SK-N-SH (cell line): ENCODE results near the gene AKT1S1. TPM values are rescaled to one million over a fixed set of nuclear protein-coding genes. Genes with fewer than 3 reads are reported as not detected.

ENCODE experiments used
- CTCF ChIA-PET: fragments of 300-600, 350-600 bp; formaldehyde crosslinking; extraction: SDS; loops from one replicate; lab custom pipeline; 2021; lab: Yijun Ruan, JAX
- POLR2A ChIA-PET: fragments of 350-600 bp; sonication (Branson Sonifier 250); formaldehyde crosslinking; extraction: SDS; loops from one replicate; lab custom pipeline; 2020; ENCODE audit warnings: antibody characterized with exemption, inconsistent platforms; lab: Yijun Ruan, JAX
- DNase-seq: peaks from one replicate; pipeline ENCODE4 v3.0.0; 2012
- H2AFZ ChIP-seq: fragments of 200-600 bp; sonication (generic); 2 replicates; pipeline ENCODE4 v1.8.1; 2016; ENCODE audit warnings: antibody characterized with exemption, mild to moderate bottlenecking, low read depth
- H3F3A ChIP-seq: fragments of 200-600 bp; sonication (generic); replicated peaks from 2 replicates; pipeline ENCODE3; 2016; ENCODE audit warnings: antibody characterized with exemption, mild to moderate bottlenecking; ENCODE audit not compliant: insufficient read depth
- H3K27ac ChIP-seq, 2 experiments: fragments of 200-500 bp in 1 of 2; fragments of 200-600 bp in 1 of 2; sonication (Bioruptor generic) in 1 of 2; sonication (generic), shearing (Covaris generic) in 1 of 2; 2 replicates each; pipeline versions ENCODE4 v1.5.1 to v1.6.1; 2014 to 2016; ENCODE audit warnings: low read depth in 2 of 2, inconsistent platforms in 1 of 2, low read length in 1 of 2, mild to moderate bottlenecking in 1 of 2, mixed read lengths in 1 of 2
- H3K27me3 ChIP-seq: fragments of 200-600 bp; sonication (generic), shearing (Covaris generic); 2 replicates; pipeline ENCODE4 v1.6.1; 2016; ENCODE audit warnings: mixed run types; ENCODE audit not compliant: insufficient read depth
- H3K36me3 ChIP-seq, 2 experiments: fragments of 200-500 bp in 1 of 2; fragments of 200-600 bp in 1 of 2; sonication (Bioruptor generic) in 1 of 2; sonication (generic) in 1 of 2; replicated peaks in 1 of 2; 2 replicates each; pipeline versions ENCODE3 to v1.5.1; 2014 to 2016; ENCODE audit warnings: low read length in 1 of 2, mild to moderate bottlenecking in 1 of 2; ENCODE audit not compliant: insufficient read depth in 2 of 2, control insufficient read depth in 1 of 2
- H3K4me1 ChIP-seq, 2 experiments: fragments of 200-500 bp in 1 of 2; fragments of 200-600 bp in 1 of 2; sonication (Bioruptor generic) in 1 of 2; sonication (generic), shearing (Covaris generic) in 1 of 2; 2 replicates each; pipeline versions ENCODE4 v1.5.1 to v1.6.1; 2014 to 2016; ENCODE audit warnings: low read depth in 1 of 2, low read length in 1 of 2, mixed run types in 1 of 2; ENCODE audit not compliant: insufficient read depth in 2 of 2, control insufficient read depth in 1 of 2
- H3K4me2 ChIP-seq: fragments of 200-600 bp; sonication (generic), shearing (Covaris generic); 2 replicates; pipeline ENCODE4 v1.6.1; 2017; ENCODE audit warnings: mixed run types
- H3K4me3 ChIP-seq, 2 experiments: fragments of 200-500 bp in 1 of 2; fragments of 200-600 bp in 1 of 2; sonication (Bioruptor generic) in 1 of 2; sonication (generic), shearing (Covaris generic) in 1 of 2; 2 replicates each; pipeline versions ENCODE4 v1.5.1 to v1.8.1; 2014 to 2016; ENCODE audit warnings: low read depth in 2 of 2, inconsistent platforms in 1 of 2, low read length in 1 of 2, mild to moderate bottlenecking in 1 of 2, mixed read lengths in 1 of 2, moderate library complexity in 1 of 2
- H3K79me2 ChIP-seq: fragments of 200-600 bp; sonication (generic); 2 replicates; pipeline ENCODE4 v1.8.1; 2017; ENCODE audit warnings: mild to moderate bottlenecking; ENCODE audit not compliant: insufficient read depth
- H3K9ac ChIP-seq: fragments of 200-600 bp; sonication (generic); 2 replicates; pipeline ENCODE4 v1.6.1; 2017; ENCODE audit warnings: mixed run types
- H3K9me2 ChIP-seq: fragments of 200-600 bp; sonication (generic); 2 replicates; pipeline ENCODE4 v1.6.1; 2017; ENCODE audit warnings: mixed run types
- H3K9me3 ChIP-seq: fragments of 200-600 bp; sonication (generic); 2 replicates; pipeline ENCODE4 v1.6.1; 2017; ENCODE audit warnings: mixed run types, mild to moderate bottlenecking, moderate library complexity
- H4K20me1 ChIP-seq: fragments of 200-600 bp; sonication (generic); 2 replicates; pipeline ENCODE4 v1.6.1; 2017; ENCODE audit warnings: mild to moderate bottlenecking, mixed run types; ENCODE audit not compliant: insufficient read depth
- CHD2 ChIP-seq: fragments of 150-350 bp; IDR thresholded peaks from 2 replicates; pipeline ENCODE4 v1.6.1; 2018; ENCODE audit warnings: low read length; ENCODE audit not compliant: partially characterized antibody
- EP300 ChIP-seq, 2 experiments: IDR thresholded peaks; 2 replicates each; pipeline versions ENCODE4 v1.4.0 to v1.6.1; 2012; ENCODE audit warnings: borderline replicate concordance in 1 of 2, low read depth in 1 of 2, low read length in 1 of 2
- FOSL2 ChIP-seq: IDR thresholded peaks from 2 replicates; pipeline ENCODE4 v1.4.0; 2012; ENCODE audit warnings: low read depth, mild to moderate bottlenecking, moderate library complexity, borderline replicate concordance
- FOXM1 ChIP-seq: IDR thresholded peaks from 2 replicates; pipeline ENCODE4 v1.4.0; 2012; ENCODE audit warnings: low read depth, mild to moderate bottlenecking
- GATA2 ChIP-seq: sonication (generic); formaldehyde crosslinking; IDR thresholded peaks from 2 replicates; pipeline ENCODE4 v1.5.0; 2020; ENCODE audit warnings: mild to moderate bottlenecking, missing genetic modification reagents
- JUND ChIP-seq: IDR thresholded peaks from 2 replicates; pipeline ENCODE4 v1.4.0; 2012
- MEF2A ChIP-seq: IDR thresholded peaks from 2 replicates; pipeline ENCODE4 v1.4.0; 2012; ENCODE audit warnings: low read depth, borderline replicate concordance
- MXI1 ChIP-seq: IDR thresholded peaks from 2 replicates; pipeline ENCODE4 v1.6.1; 2012; ENCODE audit warnings: mild to moderate bottlenecking, low read depth, low read length, improper control_type of control experiment
- NFIC ChIP-seq: IDR thresholded peaks from 2 replicates; pipeline ENCODE4 v1.4.0; 2012; ENCODE audit warnings: borderline replicate concordance
- NRF1 ChIP-seq: IDR thresholded peaks from 2 replicates; pipeline ENCODE4 v1.6.1; 2012; ENCODE audit warnings: low read depth, mild to moderate bottlenecking, low read length
- PBX3 ChIP-seq: IDR thresholded peaks from 2 replicates; pipeline ENCODE4; 2012
- POLR2AphosphoS5 ChIP-seq: IDR thresholded peaks from 2 replicates; pipeline ENCODE4 v1.6.1; 2012; ENCODE audit warnings: low read depth, low read length
- RAD21 ChIP-seq: IDR thresholded peaks from 2 replicates; pipeline ENCODE4 v1.6.1; 2012; ENCODE audit warnings: mild to moderate bottlenecking, low read length
- RCOR1 ChIP-seq: fragments of 150-350 bp; IDR thresholded peaks from 2 replicates; pipeline ENCODE4 v1.6.1; 2017; ENCODE audit warnings: antibody characterized with exemption, low read length
- RFX5 ChIP-seq: IDR thresholded peaks from 2 replicates; pipeline ENCODE4 v1.6.1; 2012; ENCODE audit warnings: mild to moderate bottlenecking, improper control_type of control experiment, low read length
- SIN3A ChIP-seq: IDR thresholded peaks from 2 replicates; pipeline ENCODE4 v1.6.1; 2012; ENCODE audit warnings: low read depth, mild to moderate bottlenecking, low read length, moderate library complexity, borderline replicate concordance
- SMC3 ChIP-seq: IDR thresholded peaks from 2 replicates; pipeline ENCODE4 v1.6.1; 2012; ENCODE audit warnings: low read depth, low read length, improper control_type of control experiment
- TAF1 ChIP-seq: IDR thresholded peaks from 2 replicates; pipeline ENCODE4 v1.6.1; 2012; ENCODE audit warnings: low read depth, mild to moderate bottlenecking, low read length, moderate library complexity, borderline replicate concordance
- TCF12 ChIP-seq: IDR thresholded peaks from 2 replicates; pipeline ENCODE4 v1.4.0; 2012
- TEAD4 ChIP-seq: IDR thresholded peaks from 2 replicates; pipeline ENCODE4 v1.4.0; 2012; ENCODE audit warnings: mild to moderate bottlenecking, borderline replicate concordance; ENCODE audit not compliant: insufficient read depth
- USF1 ChIP-seq: IDR thresholded peaks from 2 replicates; pipeline ENCODE4 v1.4.0; 2012; ENCODE audit warnings: low read depth, borderline replicate concordance
- USF2 ChIP-seq: fragments of 150-350 bp; IDR thresholded peaks from 2 replicates; pipeline ENCODE4 v1.6.1; 2017; ENCODE audit warnings: antibody characterized with exemption, low read length, low read depth, borderline replicate concordance
- YY1 ChIP-seq: IDR thresholded peaks from 2 replicates; pipeline ENCODE4 v1.4.0; 2012; ENCODE audit warnings: low read depth, mild to moderate bottlenecking
- whole genome bisulfite sequencing: methylation state at CpG from one replicate; pipeline ENCODE4 v1.1.6; 2017; ENCODE audit warnings: low lambda C conversion rate; 5-methylcytosine and 5-hydroxymethylcytosine counted together
- polyA plus RNA-seq, 3 experiments: library from polyadenylated mRNA; depleted of rRNA; stranded (reverse); fragments of >200 nt; gene quantifications; 2 replicates each; pipeline ENCODE4 v1.2.3, GENCODE V29; 2012
- TF ChIP-seq, protein P1 (sequence below): fragments of 150-350 bp; IDR thresholded peaks from 2 replicates; pipeline ENCODE4 v1.6.1; 2016; ENCODE audit warnings: mild to moderate bottlenecking, low read depth, low read length

AKT1S1 gene
- polyA plus RNA-seq, 1 of the 3 experiments (the other 2 are of a cell fraction) = 63.7 TPM

GRCh38 chr19:49840736-49841249 lies 36.4 kb downstream of the AKT1S1 start:
- H3K4me2 ChIP-seq = no peak overlapping the region
- H3F3A ChIP-seq = peaks cover 6% of the 10 kb centered on the region
- no peak overlapping the region; a peak in 1 of 4 replicates for H3K27ac ChIP-seq
- WGBS = 93% methylated on average over 17 of the region's 17 CpGs
- POLR2A ChIA-PET = no interaction called here
- H3K9ac ChIP-seq = no peak overlapping the region
- no peak for DNase-seq
- H3K36me3 ChIP-seq = peaks cover 20 to 45% of the 10 kb centered on the region in 2 experiments
- CTCF ChIA-PET = no interaction called here
- no peaks in the 10 kb centered on the region for H3K79me2 ChIP-seq
- TF ChIP-seq NFIC = no peak
- TF ChIP-seq GATA2 (CRISPR knock-in tag) = no peak
- no peak for TF ChIP-seq NRF1
- no peak for TF ChIP-seq USF2
- no peak for TF ChIP-seq POLR2AphosphoS5
- no peak for TF ChIP-seq RAD21
- no peak for TF ChIP-seq EP300 (IDR thresholded peaks at IDR 0.05; ENCODE audit: borderline replicate concordance in 1 of 2, low read depth in 1 of 2, low read length in 1 of 2)
- TF ChIP-seq FOSL2 = no peak
- TF ChIP-seq SIN3A = no peak
- TF ChIP-seq MXI1 = no peak
- no peak for TF ChIP-seq TAF1
- no peak for TF ChIP-seq RCOR1
- TF ChIP-seq MEF2A = no peak
- no peak for TF ChIP-seq CHD2
- no peak for TF ChIP-seq TEAD4
- no peak for TF ChIP-seq JUND
- no peak for TF ChIP-seq SMC3
- TF ChIP-seq, all 33 proteins: peak for 0
- H4K20me1 ChIP-seq = no peaks in the 10 kb centered on the region
- no peaks in the 10 kb centered on the region for H3K9me3 ChIP-seq
- H3K27me3 ChIP-seq = no peaks in the 10 kb centered on the region
- H2AFZ ChIP-seq = no peak overlapping the region
- H3K4me1 ChIP-seq = peaks cover 0 to 11% of the 10 kb centered on the region in 2 experiments; a peak in 1 of 4 replicates
- no peak overlapping the region for H3K4me3 ChIP-seq
- H3K9me2 ChIP-seq = no peaks in the 10 kb centered on the region

DNA sequence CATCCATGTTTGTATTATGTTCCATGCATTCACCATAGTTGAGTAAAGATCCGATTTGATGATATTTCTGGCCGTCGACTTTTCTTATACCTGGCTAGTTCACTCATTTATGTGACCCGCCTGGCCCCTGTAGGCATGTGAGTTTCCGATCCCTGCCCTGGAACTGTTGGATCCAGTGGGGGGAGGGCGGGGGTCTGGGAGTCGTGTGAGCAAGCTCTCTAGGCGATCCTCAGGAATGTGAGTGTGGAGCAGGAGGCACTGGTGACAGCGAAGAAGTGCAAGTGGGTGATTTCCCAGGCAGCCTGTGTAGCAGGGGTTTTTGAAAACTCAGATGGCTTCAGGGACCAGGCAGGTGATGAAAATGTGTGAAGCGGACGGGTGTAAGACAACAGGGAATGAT lies 36.8 kb downstream of the AKT1S1 start:
- no peak for DNase-seq
- Histone ChIP-seq H4K20me1 (no peaks in the 10 kb centered on the region), H3K27ac (no peak overlapping the region; a peak in 1 of 4 replicates), H3K27me3 (no peaks in the 10 kb centered on the region), H3K9ac (no peak overlapping the region), H3K4me3 (no peak overlapping the region), H3K79me2 (no peaks in the 10 kb centered on the region), H3K4me1 (peaks cover 0 to 11% of the 10 kb centered on the region in 2 experiments; a peak in 1 of 4 replicates), H3K9me2 (no peaks in the 10 kb centered on the region), H3K9me3 (no peaks in the 10 kb centered on the region), H2AFZ (no peak overlapping the region), H3F3A (peaks cover 6% of the 10 kb centered on the region), H3K4me2 (no peak overlapping the region), H3K36me3 (peaks cover 20 to 48% of the 10 kb centered on the region in 2 experiments)
- ChIA-PET POLR2A (no interaction called here), CTCF (interaction anchor here (1.0 kb wide), 1 partner anchor 22 kb away, joined by 3 read pairs; the partner anchor contains the start of gene MED25)
- WGBS = 93% methylated on average over 11 of the region's 11 CpGs
- no peak for TF ChIP-seq USF2
- no peak for TF ChIP-seq USF1
- no peak for TF ChIP-seq RFX5
- TF ChIP-seq, protein P1, sequence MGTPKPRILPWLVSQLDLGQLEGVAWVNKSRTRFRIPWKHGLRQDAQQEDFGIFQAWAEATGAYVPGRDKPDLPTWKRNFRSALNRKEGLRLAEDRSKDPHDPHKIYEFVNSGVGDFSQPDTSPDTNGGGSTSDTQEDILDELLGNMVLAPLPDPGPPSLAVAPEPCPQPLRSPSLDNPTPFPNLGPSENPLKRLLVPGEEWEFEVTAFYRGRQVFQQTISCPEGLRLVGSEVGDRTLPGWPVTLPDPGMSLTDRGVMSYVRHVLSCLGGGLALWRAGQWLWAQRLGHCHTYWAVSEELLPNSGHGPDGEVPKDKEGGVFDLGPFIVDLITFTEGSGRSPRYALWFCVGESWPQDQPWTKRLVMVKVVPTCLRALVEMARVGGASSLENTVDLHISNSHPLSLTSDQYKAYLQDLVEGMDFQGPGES = no peak
- no peak for TF ChIP-seq RCOR1
- TF ChIP-seq PBX3 = no peak
- TF ChIP-seq MEF2A = no peak
- TF ChIP-seq RAD21 = no peak
- TF ChIP-seq GATA2 (CRISPR knock-in tag) = no peak
- TF ChIP-seq YY1 = no peak
- no peak for TF ChIP-seq POLR2AphosphoS5
- TF ChIP-seq FOXM1 = no peak
- TF ChIP-seq NRF1 = no peak
- TF ChIP-seq SIN3A = no peak
- TF ChIP-seq TCF12 = no peak
- TF ChIP-seq TEAD4 = no peak
- no peak for TF ChIP-seq SMC3
- no peak for TF ChIP-seq TAF1
